B cell (primary cell): ENCODE results near the gene PLSCR3. TPM values are rescaled to one million over a fixed set of nuclear protein-coding genes. Genes with fewer than 3 reads are reported as not detected.
A peak's percentile ranks its signal among the peaks of the same experiment; 100 is the strongest.

Experiments used
- ATAC-seq: fragments of 200-7000 bp; cut with Tn5 transposase; one replicate; pipeline ENCODE4 v1.10.0; 2021; ENCODE audit warnings: low read depth, mild to moderate bottlenecking, moderate number of reproducible peaks, moderate library complexity
- CTCF ChIA-PET: fragments of 350-600 bp; sonication (Branson Sonifier 250); formaldehyde crosslinking; loops from one replicate; lab custom pipeline; 2021; ENCODE audit warnings: antibody characterized with exemption, inconsistent platforms; lab: Charles Lee
- POLR2A ChIA-PET: fragments of 350-600 bp; sonication (Branson Sonifier 250); formaldehyde crosslinking; loops from one replicate; lab custom pipeline; 2021; ENCODE audit warnings: antibody characterized with exemption; lab: Charles Lee
- DNase-seq: peaks from one replicate; pipeline ENCODE4 v3.0.0; 2013
- H2AFZ ChIP-seq: 2 replicates; pipeline ENCODE4 v1.6.1; 2012; ENCODE audit warnings: mild to moderate bottlenecking, low read depth, low read length; ENCODE audit not compliant: insufficient read depth, poor library complexity, severe bottlenecking
- H3K27ac ChIP-seq, 2 donors: 1 replicate in 1 of 2; 2 replicates in 1 of 2; pipeline ENCODE4 v1.5.1; 2012 to 2013; ENCODE audit warnings: low read length in 2 of 2, mild to moderate bottlenecking in 2 of 2, moderate library complexity in 1 of 2
- H3K27me3 ChIP-seq, 4 experiments: fragments of 200-600 bp in 1 of 4; sonication (generic) in 1 of 4; replicated peaks in 1 of 4; 1 replicate in 2 of 4; 2 replicates in 2 of 4; pipeline versions ENCODE4 v1.6.1 to v1.7.0; 2013 to 2016; ENCODE audit warnings: low read length in 3 of 4, mild to moderate bottlenecking in 2 of 4, mixed read lengths in 1 of 4, moderate library complexity in 1 of 4; ENCODE audit not compliant: insufficient read depth in 4 of 4, control insufficient read depth in 3 of 4; ENCODE audit errors: control extremely low read depth in 1 of 4
- H3K36me3 ChIP-seq, 2 experiments: replicated peaks in 1 of 2; 1 replicate in 1 of 2; 2 replicates in 1 of 2; pipeline versions ENCODE4 v1.6.1 to v1.7.1; 2013; ENCODE audit warnings: low read length in 1 of 2; ENCODE audit not compliant: insufficient read depth in 2 of 2, control insufficient read depth in 1 of 2; ENCODE audit errors: control extremely low read depth in 1 of 2, extremely low read depth in 1 of 2
- H3K4me1 ChIP-seq, 2 donors: fragments of 200-600 bp in 1 of 2; sonication (generic) in 1 of 2; 1 replicate in 1 of 2; 2 replicates in 1 of 2; pipeline versions ENCODE4 v1.5.1 to v1.6.1; 2013 to 2017; ENCODE audit warnings: low read length in 2 of 2; ENCODE audit not compliant: control insufficient read depth in 2 of 2, insufficient read depth in 2 of 2
- H3K4me2 ChIP-seq: replicated peaks from 2 replicates; pipeline ENCODE3; 2012; ENCODE audit warnings: mild to moderate bottlenecking, low read depth, low read length; ENCODE audit not compliant: poor library complexity, severe bottlenecking
- H3K4me3 ChIP-seq, 5 experiments: fragments of 200-600 bp in 1 of 5; sonication (generic) in 1 of 5; 1 replicate in 3 of 5; 2 replicates in 2 of 5; pipeline versions ENCODE4 v1.5.1 to v1.7.0; 2011 to 2016; ENCODE audit warnings: low read length in 4 of 5, mild to moderate bottlenecking in 4 of 5, low read depth in 2 of 5, control low read depth in 1 of 5, moderate library complexity in 1 of 5; ENCODE audit not compliant: insufficient read depth in 1 of 5; ENCODE audit errors: control extremely low read depth in 1 of 5, extremely low read depth in 1 of 5
- H3K79me2 ChIP-seq: fragments of 200-600 bp; sonication (generic); one replicate; pipeline ENCODE4 v1.6.0; 2016; ENCODE audit warnings: low read length; ENCODE audit not compliant: control insufficient read depth, insufficient read depth
- H3K9ac ChIP-seq: fragments of 200-600 bp; sonication (generic); 2 replicates; pipeline ENCODE4 v1.6.1; 2017; ENCODE audit warnings: mild to moderate bottlenecking, low read length, moderate library complexity
- H3K9me3 ChIP-seq, 3 donors: one replicate each; pipeline versions ENCODE4 v1.6.1 to v1.7.1; 2013; ENCODE audit warnings: low read length in 2 of 3; ENCODE audit not compliant: control insufficient read depth in 2 of 3, insufficient read depth in 1 of 3; ENCODE audit errors: control extremely low read depth in 1 of 3
- H4K20me1 ChIP-seq: 2 replicates; pipeline ENCODE4 v1.6.0; 2012; ENCODE audit warnings: mild to moderate bottlenecking, low read length; ENCODE audit not compliant: insufficient read depth, control insufficient read depth, poor library complexity, severe bottlenecking
- H3K27ac Mint-ChIP-seq: one replicate; pipeline ENCODE4 v1.8.0; 2021; ENCODE audit warnings: mixed read lengths
- H3K27me3 Mint-ChIP-seq: one replicate; pipeline ENCODE4 v1.8.0; 2021; ENCODE audit warnings: mixed read lengths
- H3K4me1 Mint-ChIP-seq: one replicate; pipeline ENCODE4 v1.8.0; 2021; ENCODE audit warnings: mixed read lengths
- H3K4me3 Mint-ChIP-seq: one replicate; pipeline ENCODE4 v1.8.0; 2021; ENCODE audit warnings: mixed read lengths
- H3K9me3 Mint-ChIP-seq: one replicate; pipeline ENCODE4 v1.8.0; 2022; ENCODE audit warnings: mixed read lengths; ENCODE audit not compliant: insufficient read depth
- CTCF ChIP-seq: fragments of 200-600 bp; IDR thresholded peaks from one replicate; pipeline ENCODE4 v1.8.0; 2022; ENCODE audit warnings: antibody characterized with exemption, mild to moderate bottlenecking
- EZH2 ChIP-seq: IDR thresholded peaks from 2 replicates; pipeline ENCODE4 v1.6.1; 2012; ENCODE audit warnings: borderline replicate concordance, low read depth, mild to moderate bottlenecking, moderate library complexity, low read length; ENCODE audit not compliant: insufficient read depth, poor library complexity, severe bottlenecking
- WGBS: methylation state at CpG from one replicate; pipeline ENCODE4 v1.1.5; 2013; ENCODE audit warnings: missing lambda C conversion rate; ENCODE audit not compliant: insufficient coverage; 5-methylcytosine and 5-hydroxymethylcytosine counted together
- intact Hi-C: fragments of 100-400 bp; cut with micrococcal nuclease; formaldehyde crosslinking; loops from one replicate; pipeline ENCODE4 v1.10.0; 2022
- polyA plus RNA-seq: library from polyadenylated mRNA; depleted of rRNA; stranded (reverse); fragments of >200 nt; gene quantifications from 2 replicates; pipeline ENCODE4 v1.2.3, GENCODE V29; 2012
- total RNA-seq, 2 donors: library from RNA; stranded (reverse); fragments of 120-200 nt in 1 of 2; gene quantifications; 1 replicate in 1 of 2; 2 replicates in 1 of 2; pipeline versions ENCODE4 v1.2.3 to v1.2.4, GENCODE V29; 2013 to 2022

The PLSCR3 gene
- total and polyA plus RNA-seq, 2 donors (not counting 1 experiment from before 2014, with no cell fraction given), result 31.6 to 122 TPM

- H3K79me2 ChIP-seq, result peaks cover 11% of the 10 kb centered on the region
- no peak overlapping the region for H3K27ac ChIP-seq
- peaks cover 4% of the 10 kb centered on the region for H4K20me1 ChIP-seq
- CTCF ChIA-PET, result interaction anchor here (3.7 to 5.9 kb wide), 3 partner anchors 79 to 203 kb away, joined by 18 to 43 read pairs (median 39); partner anchors contain the start of genes SENP3 and TMEM102
- peaks cover 9 to 27% of the 10 kb centered on the region in 2 donors for H3K4me1 ChIP-seq
- WGBS, result 75% methylated on average over 1 of the region's 2 CpGs
- no peak overlapping the region for H3K9ac ChIP-seq
- no peak overlapping the region for H2AFZ ChIP-seq
- H3K27ac Mint-ChIP-seq, result no peak overlapping the region
- no peak overlapping the region for H3K4me3 Mint-ChIP-seq
- peaks cover 21% of the 10 kb centered on the region for H3K4me1 Mint-ChIP-seq
- no peak overlapping the region for H3K4me3 ChIP-seq
- POLR2A ChIA-PET, result no interaction called here
- no peaks in the 10 kb centered on the region for H3K9me3 ChIP-seq
- intact Hi-C loops, result no loop called here
- no peaks in the 10 kb centered on the region for H3K36me3 ChIP-seq
- no peak overlapping the region for H3K4me2 ChIP-seq
- H3K27me3 ChIP-seq, result peaks cover 0 to 3% (median 1%) of the 10 kb centered on the region in 4 experiments
- DNase-seq (no peak), ATAC-seq (no peak)
- TF ChIP-seq EZH2 (no peak), CTCF (no peak)
- H3K27me3 Mint-ChIP-seq, result no peaks in the 10 kb centered on the region
- no peaks in the 10 kb centered on the region for H3K9me3 Mint-ChIP-seq
These were observed 36.9 kb downstream of the PLSCR3 start for GRCh38 chr17:7357381-7357780.

GRCh38 chr17:7356756-7357155 lies 37.6 kb downstream of the PLSCR3 start:
- Histone ChIP-seq H3K36me3 (no peaks in the 10 kb centered on the region), H3K27me3 (peaks cover 0 to under 1% (median 0%) of the 10 kb centered on the region in 4 experiments), H3K4me1 (peaks cover 9 to 30% of the 10 kb centered on the region in 2 donors), H3K27ac (no peak overlapping the region), H3K4me2 (no peak overlapping the region), H2AFZ (no peak overlapping the region), H3K9me3 (no peaks in the 10 kb centered on the region), H3K9ac (no peak overlapping the region), H3K4me3 (no peak overlapping the region), H4K20me1 (peaks cover 4% of the 10 kb centered on the region), H3K79me2 (peaks cover 14% of the 10 kb centered on the region)
- Mint-ChIP-seq H3K4me1 (peaks cover 24% of the 10 kb centered on the region), H3K9me3 (no peaks in the 10 kb centered on the region), H3K27ac (peak overlapping the region; percentile 56), H3K27me3 (no peaks in the 10 kb centered on the region), H3K4me3 (no peak overlapping the region)
- ATAC-seq (no peak), DNase-seq (peak; percentile 11)
- TF ChIP-seq EZH2 (no peak), CTCF (no peak)
- ChIA-PET CTCF (interaction anchor here (0.7 to 5.9 kb wide), 25 partner anchors 27 to 331 kb away, joined by 3 to 43 read pairs (median 6); partner anchors contain the start of genes NEURL4, NLGN2, PLSCR3 and SENP3), POLR2A (interaction anchor here (0.6 to 1.2 kb wide), 2 partner anchors 80 to 87 kb away, joined by 3 to 6 read pairs; no protein-coding TSS in a partner anchor)
- 79% methylated on average over 8 of the region's 8 CpGs for WGBS
- intact Hi-C loops, result loop anchor here (1.0 kb wide), 7 partner anchors 38 to 332 kb away; partner anchors contain the start of genes PLSCR3, POLR2A, SENP3 and TMEM102
